Amniotic epithelial cell (primary cell): Measurements from ENCODE around the gene FMO4.
"Not testable (repeated sequence)": the region's sequence is repeated elsewhere in the genome, so short reads cannot be mapped to it uniquely, and the experiment has no call there.

Source experiments
- DNase-seq: peaks from one replicate; pipeline ENCODE4 v3.0.0-alpha.2; 2010; ENCODE audit warnings: low read depth

FMO4 gene

DNA sequence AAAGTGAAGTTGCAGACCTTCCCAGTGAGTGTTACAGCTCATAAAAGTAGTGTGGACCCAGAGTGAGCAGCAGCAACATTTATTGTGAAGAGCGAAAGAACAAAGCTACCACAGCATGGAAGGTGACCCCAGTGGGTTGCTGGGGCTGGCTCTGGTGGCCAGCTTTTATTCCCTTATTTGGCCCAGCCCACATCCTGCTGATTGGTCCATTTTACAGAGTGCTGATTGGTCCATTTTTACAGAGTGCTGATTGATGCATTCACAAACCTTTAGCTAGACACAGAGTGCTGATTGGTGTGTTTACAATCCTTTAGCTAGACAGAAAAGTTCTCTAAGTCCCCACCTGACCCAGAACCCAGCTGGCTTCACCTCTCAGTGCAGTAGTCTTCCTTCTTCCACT is 76.8 kb downstream of the FMO4 start:
- not testable (repeated sequence) for DNase-seq
